IMR-90 (cell line): ENCODE measurements around the gene GLCE. TPM values are rescaled to one million over a fixed set of nuclear protein-coding genes. Genes with fewer than 3 reads are reported as not detected.

ENCODE experiments used
- ATAC-seq: fragments of 200-7000 bp; cut with Tn5 transposase; 2 replicates; pipeline ENCODE4 v1.9.1; 2020; ENCODE audit warnings: low read depth, mild to moderate bottlenecking, moderate library complexity
- BruUV-seq: library from RNA; stranded (reverse); fragments of 400-500 nt; replicated peaks from 2 replicates; lab custom pipeline; 2021; lab: Mats Ljungman, UMichigan
- CTCF ChIA-PET: fragments of 300-600 bp; formaldehyde crosslinking; extraction: SDS; loops from one replicate; lab custom pipeline; 2021; ENCODE audit warnings: antibody characterized with exemption; lab: Yijun Ruan, JAX
- POLR2A ChIA-PET: fragments of 300-600 bp; sonication (Branson Sonifier 250); formaldehyde crosslinking; loops from one replicate; lab custom pipeline; 2022; ENCODE audit warnings: antibody characterized with exemption; ENCODE audit not compliant: unreplicated experiment; lab: Charles Lee
- DNase-seq: peaks from one replicate; pipeline ENCODE4 v3.0.0; 2013
- H2AFZ ChIP-seq: replicated peaks from 2 replicates; pipeline ENCODE3; 2013; ENCODE audit warnings: low read length, mild to moderate bottlenecking; ENCODE audit not compliant: poor library complexity
- H2AK5ac ChIP-seq: 2 replicates; pipeline ENCODE4 v1.6.1; 2013; ENCODE audit warnings: low read depth, low read length, inconsistent platforms
- H2AK9ac ChIP-seq: replicated peaks from 2 replicates; pipeline ENCODE3; 2013; ENCODE audit warnings: mild to moderate bottlenecking, low read depth, low read length, moderate library complexity; ENCODE audit not compliant: poor library complexity
- H2BK120ac ChIP-seq: 2 replicates; pipeline ENCODE4 v1.6.1; 2013; ENCODE audit warnings: low read depth, low read length, inconsistent platforms
- H2BK15ac ChIP-seq: 3 replicates; pipeline ENCODE4 v1.6.1; 2013; ENCODE audit warnings: low read depth, low read length, inconsistent platforms
- H2BK20ac ChIP-seq: 2 replicates; pipeline ENCODE4 v1.6.1; 2013; ENCODE audit warnings: low read depth, mild to moderate bottlenecking, inconsistent platforms, low read length, moderate library complexity
- H2BK5ac ChIP-seq: 2 replicates; pipeline ENCODE4 v1.6.1; 2013; ENCODE audit warnings: mild to moderate bottlenecking, low read depth, low read length, inconsistent platforms; ENCODE audit not compliant: poor library complexity, severe bottlenecking
- H3K14ac ChIP-seq: replicated peaks from 2 replicates; pipeline ENCODE4 v1.6.1; 2013; ENCODE audit warnings: low read depth, low read length, inconsistent platforms
- H3K18ac ChIP-seq: 2 replicates; pipeline ENCODE4 v1.6.1; 2013; ENCODE audit warnings: low read depth, low read length, control low read depth
- H3K23ac ChIP-seq: 2 replicates; pipeline ENCODE4 v1.6.1; 2013; ENCODE audit warnings: low read depth, low read length, inconsistent platforms
- H3K27ac ChIP-seq: 2 replicates; pipeline ENCODE4 v1.5.1; 2013; ENCODE audit warnings: mild to moderate bottlenecking, control low read depth, low read length; ENCODE audit not compliant: insufficient read depth
- H3K27me3 ChIP-seq: 2 replicates; pipeline ENCODE4 v1.6.1; 2013; ENCODE audit warnings: low read length; ENCODE audit not compliant: control insufficient read depth, insufficient read depth
- H3K36me3 ChIP-seq: 2 replicates; pipeline ENCODE4 v1.6.1; 2013; ENCODE audit warnings: low read length, mixed read lengths; ENCODE audit not compliant: control insufficient read depth, insufficient read depth
- H3K4ac ChIP-seq: 2 replicates; pipeline ENCODE4 v1.6.1; 2013; ENCODE audit warnings: low read depth, low read length, inconsistent platforms
- H3K4me1 ChIP-seq: 2 replicates; pipeline ENCODE4 v1.6.1; 2013; ENCODE audit warnings: low read length, mixed read lengths; ENCODE audit not compliant: control insufficient read depth, insufficient read depth
- H3K4me2 ChIP-seq: 2 replicates; pipeline ENCODE4 v1.6.1; 2013; ENCODE audit warnings: low read depth, mild to moderate bottlenecking, control low read depth, low read length, moderate library complexity
- H3K4me3 ChIP-seq: 2 replicates; pipeline ENCODE4 v1.5.1; 2013; ENCODE audit warnings: low read depth, mild to moderate bottlenecking, control low read depth, low read length, moderate library complexity; ENCODE audit not compliant: insufficient read depth
- H3K56ac ChIP-seq: 2 replicates; pipeline ENCODE4 v1.6.1; 2013; ENCODE audit warnings: low read length, inconsistent platforms; ENCODE audit not compliant: insufficient read depth; ENCODE audit errors: extremely low read depth
- H3K79me1 ChIP-seq, 2 experiments: 2 replicates each; pipeline ENCODE4 v1.6.1; 2013; ENCODE audit warnings: low read length in 2 of 2, inconsistent platforms in 1 of 2, low read depth in 1 of 2
- H3K9ac ChIP-seq: 2 replicates; pipeline ENCODE4 v1.6.1; 2013; ENCODE audit warnings: low read depth, low read length, control low read depth
- H3K9me1 ChIP-seq: 2 replicates; pipeline ENCODE4 v1.6.1; 2013; ENCODE audit warnings: low read length, inconsistent platforms; ENCODE audit not compliant: insufficient read depth
- H3K9me3 ChIP-seq: 2 replicates; pipeline ENCODE4 v1.6.1; 2013; ENCODE audit warnings: low read length; ENCODE audit not compliant: control insufficient read depth, insufficient read depth
- H4K20me1 ChIP-seq: 2 replicates; pipeline ENCODE4 v1.6.1; 2013; ENCODE audit warnings: low read length, inconsistent platforms; ENCODE audit not compliant: insufficient read depth
- H4K5ac ChIP-seq: 2 replicates; pipeline ENCODE4 v1.6.1; 2013; ENCODE audit warnings: mild to moderate bottlenecking, low read depth, low read length, control low read depth
- H4K8ac ChIP-seq, 2 experiments: 2 replicates each; pipeline ENCODE4 v1.6.1; 2013; ENCODE audit warnings: low read depth in 2 of 2, low read length in 2 of 2, control low read depth in 1 of 2, inconsistent platforms in 1 of 2
- H4K91ac ChIP-seq: 2 replicates; pipeline ENCODE4 v1.6.1; 2013; ENCODE audit warnings: low read depth, low read length, inconsistent platforms; ENCODE audit not compliant: insufficient read depth
- BHLHE40 ChIP-seq: fragments of 150-350 bp; IDR thresholded peaks from 2 replicates; pipeline ENCODE4 v1.6.1; 2016; ENCODE audit warnings: mild to moderate bottlenecking, low read depth, low read length
- CEBPB ChIP-seq: IDR thresholded peaks from 2 replicates; pipeline ENCODE4 v1.6.1; 2012; ENCODE audit warnings: low read depth, low read length, improper control_type of control experiment
- CHD1 ChIP-seq: IDR thresholded peaks from 2 replicates; pipeline ENCODE4 v1.6.1; 2012; ENCODE audit warnings: low read depth, low read length, improper control_type of control experiment
- CTCF ChIP-seq: conservative IDR thresholded peaks from 2 replicates; pipeline ENCODE4 v1.5.1; 2012; ENCODE audit warnings: mild to moderate bottlenecking, low read depth, low read length, improper control_type of control experiment
- ELK1 ChIP-seq: fragments of 150-350 bp; IDR thresholded peaks from 2 replicates; pipeline ENCODE4 v1.6.1; 2016; ENCODE audit warnings: low read depth, mild to moderate bottlenecking, low read length, moderate library complexity, borderline replicate concordance
- FOS ChIP-seq: fragments of 150-350 bp; IDR thresholded peaks from 2 replicates; pipeline ENCODE4 v1.6.1; 2016; ENCODE audit warnings: low read depth, low read length
- MAFK ChIP-seq: IDR thresholded peaks from 2 replicates; pipeline ENCODE4 v1.6.1; 2012; ENCODE audit warnings: low read depth, low read length, improper control_type of control experiment
- MAZ ChIP-seq: IDR thresholded peaks from 2 replicates; pipeline ENCODE4 v1.6.1; 2012; ENCODE audit warnings: low read depth, mild to moderate bottlenecking, low read length, improper control_type of control experiment, moderate library complexity, borderline replicate concordance
- MXI1 ChIP-seq: IDR thresholded peaks from 2 replicates; pipeline ENCODE4 v1.6.1; 2012; ENCODE audit warnings: low read depth, mild to moderate bottlenecking, low read length, moderate library complexity, borderline replicate concordance
- NFE2L2 ChIP-seq: fragments of 150-350 bp; IDR thresholded peaks from 2 replicates; pipeline ENCODE4 v1.6.1; 2016; ENCODE audit warnings: low read depth, mild to moderate bottlenecking, low read length
- POLR2A ChIP-seq: IDR thresholded peaks from 2 replicates; pipeline ENCODE4 v1.6.1; 2012; ENCODE audit warnings: mild to moderate bottlenecking, low read depth, low read length
- RAD21 ChIP-seq: IDR thresholded peaks from 2 replicates; pipeline ENCODE4 v1.6.1; 2012; ENCODE audit warnings: low read length, improper control_type of control experiment
- RCOR1 ChIP-seq: IDR thresholded peaks from 2 replicates; pipeline ENCODE4 v1.6.1; 2012; ENCODE audit warnings: mild to moderate bottlenecking, low read length, improper control_type of control experiment; ENCODE audit not compliant: insufficient replicate concordance
- RFX5 ChIP-seq: IDR thresholded peaks from 2 replicates; pipeline ENCODE4 v1.8.0; 2012; ENCODE audit warnings: low read depth, mild to moderate bottlenecking, low read length, moderate library complexity
- SMC3 ChIP-seq: fragments of 150-350 bp; IDR thresholded peaks from 2 replicates; pipeline ENCODE4 v1.6.1; 2016; ENCODE audit warnings: low read depth, mild to moderate bottlenecking, antibody characterized with exemption, low read length, moderate library complexity
- USF2 ChIP-seq: fragments of 150-350 bp; IDR thresholded peaks from 2 replicates; pipeline ENCODE4 v1.6.1; 2017; ENCODE audit warnings: mild to moderate bottlenecking, antibody characterized with exemption, low read length, low read depth
- WGBS, 2 experiments: methylation state at CpG; one replicate each; pipeline versions ENCODE4 v1.1.5 to v1.1.7; 2013; ENCODE audit warnings: missing lambda C conversion rate in 2 of 2; ENCODE audit not compliant: insufficient read length in 1 of 2; ENCODE audit errors: extremely low coverage in 2 of 2; 5-methylcytosine and 5-hydroxymethylcytosine counted together
- dilution Hi-C: fragments of 300-500 bp; cut with HindIII; formaldehyde crosslinking; loops from one replicate; pipeline ENCODE4 v1.14.3; 2018; ENCODE audit warnings: low sequenced_read_pairs; ENCODE audit not compliant: unreplicated experiment
- in situ Hi-C: fragments of 300-500 bp; cut with MboI; formaldehyde crosslinking; loops from 3 replicates; pipeline ENCODE4 v1.14.3; 2019; ENCODE audit warnings: low sequenced_read_pairs, inconsistent platforms, mixed read lengths
- intact Hi-C: fragments of 100-400 bp; cut with micrococcal nuclease; formaldehyde crosslinking; loops from 2 replicates; pipeline ENCODE4 v1.10.0; 2022
- polyA plus RNA-seq, 3 experiments: library from polyadenylated mRNA; depleted of rRNA; stranded (reverse); fragments of >200 nt; gene quantifications; 2 replicates each; pipeline ENCODE4 v1.2.3, GENCODE V29; 2012; ENCODE audit warnings: low replicate concordance in 1 of 3
- total RNA-seq: library from RNA; depleted of rRNA; stranded (reverse); fragments of >200 nt; gene quantifications from 2 replicates; pipeline ENCODE4 v1.2.3, GENCODE V29; 2012

The GLCE gene
- total and polyA plus RNA-seq, 2 of the 4 experiments (the other 2 are of a cell fraction), result 15.3 to 29.6 TPM

GRCh38 chr15:69288011-69288410, 127.6 kb downstream of the GLCE start:
- no peak overlapping the region for H3K27ac ChIP-seq
- H3K27me3 ChIP-seq, result peaks cover 2% of the 10 kb centered on the region; the same call in 1 of the 2 replicates
- H2AFZ ChIP-seq, result no peak overlapping the region
- H3K4me1 ChIP-seq, result peaks cover 16% of the 10 kb centered on the region; the same call in 1 of the 2 replicates
- H3K9ac ChIP-seq, result no peak overlapping the region
- H3K9me3 ChIP-seq, result no peaks in the 10 kb centered on the region
- no peak overlapping the region for H2BK15ac ChIP-seq
- no peak overlapping the region for H3K23ac ChIP-seq
- H3K79me1 ChIP-seq, result no peaks in the 10 kb centered on the region
- WGBS, 2 experiments, result 100% methylated on average over 3 of the region's 7 CpGs; no CpG with 5 or more reads in 1 of the 2 experiments
- no peak overlapping the region for H2BK20ac ChIP-seq
- H3K18ac ChIP-seq, result no peak overlapping the region
- TF ChIP-seq USF2 (no peak), RCOR1 (no peak), RAD21 (no peak), SMC3 (no peak), NFE2L2 (no peak), POLR2A (no peak), FOS (no peak), CHD1 (no peak), CTCF (no peak), MAFK (no peak), CEBPB (no peak), RFX5 (no peak), MAZ (no peak), ELK1 (no peak), BHLHE40 (no peak), MXI1 (no peak)
- in situ Hi-C loops, result no loop called here
- DNase-seq, result no peak
- intact Hi-C loops, result no loop called here
- no peak overlapping the region for H2AK9ac ChIP-seq
- ATAC-seq, result no peak
- no peak overlapping the region for H4K91ac ChIP-seq
- POLR2A ChIA-PET, result no interaction called here
- H3K56ac ChIP-seq, result no peak overlapping the region
- H4K8ac ChIP-seq, result no peak overlapping the region
- dilution Hi-C loops, result no loop called here
- H3K9me1 ChIP-seq, result 0 out of 2 replicates have a peak, but pooled peaks cover 4% of the 10 kb centered on the region
- no peak overlapping the region for H2BK5ac ChIP-seq
- no peak overlapping the region for H4K5ac ChIP-seq
- no peak overlapping the region for H2BK120ac ChIP-seq
- no TSS peak for BruUV-seq
- no peak overlapping the region for H2AK5ac ChIP-seq
- H3K4me3 ChIP-seq, result no peak overlapping the region
- H3K4ac ChIP-seq, result no peak overlapping the region
- H4K20me1 ChIP-seq, result no peaks in the 10 kb centered on the region
- no peak overlapping the region for H3K4me2 ChIP-seq
- CTCF ChIA-PET, result no interaction called here
- no peak overlapping the region for H3K14ac ChIP-seq
- no peaks in the 10 kb centered on the region for H3K36me3 ChIP-seq
